ENCODE data around the gene WDR93.

DNA sequence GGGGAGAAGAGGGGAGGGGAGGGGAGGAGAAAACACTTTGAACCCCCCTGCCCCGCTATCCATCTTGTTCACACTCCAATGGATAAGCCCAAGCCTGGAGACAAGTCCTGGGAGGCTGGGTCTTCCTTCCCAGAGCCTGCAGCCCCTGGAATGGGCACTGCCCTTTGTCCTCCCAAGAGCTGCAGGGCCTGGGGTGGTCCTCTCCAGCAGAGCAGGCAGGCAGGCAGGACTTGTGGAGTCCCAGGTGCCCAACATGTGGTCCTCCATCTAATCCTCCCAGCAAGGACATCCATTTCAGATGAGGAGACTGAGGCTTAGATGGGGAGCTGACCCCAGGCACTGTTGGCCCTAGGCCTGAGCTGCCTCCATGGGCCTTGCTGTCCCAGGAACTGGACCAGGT, 75.1 kb downstream of the WDR93 start:
- TF ChIP-seq, protein P1, sequence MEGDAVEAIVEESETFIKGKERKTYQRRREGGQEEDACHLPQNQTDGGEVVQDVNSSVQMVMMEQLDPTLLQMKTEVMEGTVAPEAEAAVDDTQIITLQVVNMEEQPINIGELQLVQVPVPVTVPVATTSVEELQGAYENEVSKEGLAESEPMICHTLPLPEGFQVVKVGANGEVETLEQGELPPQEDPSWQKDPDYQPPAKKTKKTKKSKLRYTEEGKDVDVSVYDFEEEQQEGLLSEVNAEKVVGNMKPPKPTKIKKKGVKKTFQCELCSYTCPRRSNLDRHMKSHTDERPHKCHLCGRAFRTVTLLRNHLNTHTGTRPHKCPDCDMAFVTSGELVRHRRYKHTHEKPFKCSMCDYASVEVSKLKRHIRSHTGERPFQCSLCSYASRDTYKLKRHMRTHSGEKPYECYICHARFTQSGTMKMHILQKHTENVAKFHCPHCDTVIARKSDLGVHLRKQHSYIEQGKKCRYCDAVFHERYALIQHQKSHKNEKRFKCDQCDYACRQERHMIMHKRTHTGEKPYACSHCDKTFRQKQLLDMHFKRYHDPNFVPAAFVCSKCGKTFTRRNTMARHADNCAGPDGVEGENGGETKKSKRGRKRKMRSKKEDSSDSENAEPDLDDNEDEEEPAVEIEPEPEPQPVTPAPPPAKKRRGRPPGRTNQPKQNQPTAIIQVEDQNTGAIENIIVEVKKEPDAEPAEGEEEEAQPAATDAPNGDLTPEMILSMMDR (IDR thresholded peaks at IDR 0.05) = no peak
- no peak for TF ChIP-seq POLR2A (IDR thresholded peaks at IDR 0.05)
